Measurements from ENCODE around the gene NR2C1. TPM values are rescaled to one million over a fixed set of nuclear protein-coding genes. Genes with fewer than 3 reads are reported as not detected.

Gene NR2C1
- total and polyA plus RNA-seq, 9 of the 15 experiments (the other 6 are each of a cell fraction or from before 2014, with no cell fraction given) = 8.5 to 42.4 (median 35.6) TPM

DNA sequence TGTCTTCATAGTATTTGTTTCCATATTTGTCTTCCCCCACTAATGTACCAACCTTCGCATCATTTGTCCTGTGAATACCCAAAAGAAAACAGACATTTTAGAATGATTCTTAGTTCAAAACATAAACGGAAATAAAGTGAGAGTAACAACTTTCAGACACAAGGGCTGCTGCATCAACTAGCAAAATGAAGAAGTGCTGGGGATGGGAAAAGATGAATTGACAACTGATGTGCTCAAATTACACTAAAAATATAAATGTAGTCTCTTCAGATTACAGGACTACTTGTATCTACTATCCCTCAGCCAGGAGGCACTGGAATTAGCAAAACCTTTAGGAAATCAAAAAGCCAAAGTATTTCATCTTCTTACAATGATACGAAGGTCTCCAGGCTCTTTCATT lies 70.7 kb downstream of the NR2C1 start:
- 9% methylated on average over 3 of the region's 3 CpGs for WGBS (ENCODE audit: insufficient coverage, low coverage, missing lambda C conversion rate)
- in situ Hi-C loops (cut with MboI) (no loop called here), intact Hi-C loops (cut with micrococcal nuclease) (no loop called here)
- Histone ChIP-seq H3K27ac (ENCODE audit: extremely low read depth, low read depth, low read length) (peak overlapping the region; percentile 86), H3K9me1 (ENCODE audit: control insufficient read depth, insufficient read depth, low read length) (no peaks in the 10 kb centered on the region), H3K27me3 (ENCODE audit: control insufficient read depth in 2 of 2, insufficient read depth in 2 of 2, low read length in 2 of 2) (no peaks in the 10 kb centered on the region), H3K9ac (ENCODE audit: insufficient read depth in 1 of 2, low read depth in 2 of 2, low read length in 2 of 2) (peak overlapping the region; percentile 87 to 95; a peak in 3 of 4 replicates), H3K79me2 (ENCODE audit: control insufficient read depth, insufficient read depth, low read length) (peaks cover 43% of the 10 kb centered on the region), H4K20me1 (replicated peaks; ENCODE audit: control insufficient read depth, insufficient read depth, low read length) (peaks cover 5% of the 10 kb centered on the region; the same call in 1 of the 2 replicates), H3K4me1 (replicated peaks in 1 of 2; ENCODE audit: control insufficient read depth in 2 of 2, insufficient read depth in 2 of 2, low read length in 2 of 2) (peaks cover 0 to 8% of the 10 kb centered on the region in 2 experiments; a peak in 2 of 5 replicates), H3K4me2 (ENCODE audit: insufficient read depth, low read length) (peak overlapping the region; percentile 97), H2AFZ (ENCODE audit: low read depth, low read length) (peak overlapping the region; percentile 97), H3K36me3 (ENCODE audit: control insufficient read depth, insufficient read depth, low read length) (peaks cover 15% of the 10 kb centered on the region; the same call in 1 of the 3 replicates), H3K9me3 (replicated peaks; ENCODE audit: control insufficient read depth, insufficient read depth, low read depth, low read length) (no peaks in the 10 kb centered on the region; the same call in 1 of the 2 replicates), H3K4me3 (peak overlapping the region; percentile 88)
- DNase-seq (ENCODE audit: extremely low read depth in 1 of 4, low spot score in 3 of 4) (no peak), ATAC-seq (no peak), FAIRE-seq (no peak)
- TF ChIP-seq TEAD4 (IDR thresholded peaks at IDR 0.05; ENCODE audit: low read length) (no peak), TEAD4 (CRISPR knock-in tag; IDR thresholded peaks at IDR 0.05; ENCODE audit: borderline replicate concordance) (no peak), SP1 (CRISPR knock-in tag; IDR thresholded peaks at IDR 0.05) (no peak), BCOR (IDR thresholded peaks at IDR 0.05) (no peak), MECOM (CRISPR knock-in tag; IDR thresholded peaks at IDR 0.05) (no peak), U2AF2 (optimal IDR thresholded peaks at IDR 0.05; ENCODE audit: low read depth, low read length) (no peak), MCM2 (IDR thresholded peaks at IDR 0.05; ENCODE audit: low read depth) (no peak), ZNF583 (CRISPR knock-in tag; IDR thresholded peaks at IDR 0.05) (no peak), NFXL1 (CRISPR knock-in tag; IDR thresholded peaks at IDR 0.05) (no peak), PHTF2 (CRISPR knock-in tag; IDR thresholded peaks at IDR 0.05) (no peak), ZNF764 (CRISPR knock-in tag; IDR thresholded peaks at IDR 0.05; ENCODE audit: low read depth) (no peak), PPARD (CRISPR knock-in tag; IDR thresholded peaks at IDR 0.05) (no peak), ZNF696 (CRISPR knock-in tag; conservative IDR thresholded peaks at IDR 0.05) (no peak), PTBP1 (IDR thresholded peaks at IDR 0.05; ENCODE audit: low read depth, low read length) (no peak), ZNF184 (CRISPR knock-in tag; IDR thresholded peaks at IDR 0.05) (no peak), NCOA4 (IDR thresholded peaks at IDR 0.05; ENCODE audit: partially characterized antibody) (no peak)
- TF ChIP-seq, protein P1, sequence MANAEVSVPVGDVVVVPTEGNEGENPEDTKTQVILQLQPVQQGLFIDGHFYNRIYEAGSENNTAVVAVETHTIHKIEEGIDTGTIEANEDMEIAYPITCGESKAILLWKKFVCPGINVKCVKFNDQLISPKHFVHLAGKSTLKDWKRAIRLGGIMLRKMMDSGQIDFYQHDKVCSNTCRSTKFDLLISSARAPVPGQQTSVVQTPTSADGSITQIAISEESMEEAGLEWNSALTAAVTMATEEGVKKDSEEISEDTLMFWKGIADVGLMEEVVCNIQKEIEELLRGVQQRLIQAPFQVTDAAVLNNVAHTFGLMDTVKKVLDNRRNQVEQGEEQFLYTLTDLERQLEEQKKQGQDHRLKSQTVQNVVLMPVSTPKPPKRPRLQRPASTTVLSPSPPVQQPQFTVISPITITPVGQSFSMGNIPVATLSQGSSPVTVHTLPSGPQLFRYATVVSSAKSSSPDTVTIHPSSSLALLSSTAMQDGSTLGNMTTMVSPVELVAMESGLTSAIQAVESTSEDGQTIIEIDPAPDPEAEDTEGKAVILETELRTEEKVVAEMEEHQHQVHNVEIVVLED (CRISPR knock-in tag; IDR thresholded peaks at IDR 0.05) = no peak
- TF ChIP-seq, protein P2, sequence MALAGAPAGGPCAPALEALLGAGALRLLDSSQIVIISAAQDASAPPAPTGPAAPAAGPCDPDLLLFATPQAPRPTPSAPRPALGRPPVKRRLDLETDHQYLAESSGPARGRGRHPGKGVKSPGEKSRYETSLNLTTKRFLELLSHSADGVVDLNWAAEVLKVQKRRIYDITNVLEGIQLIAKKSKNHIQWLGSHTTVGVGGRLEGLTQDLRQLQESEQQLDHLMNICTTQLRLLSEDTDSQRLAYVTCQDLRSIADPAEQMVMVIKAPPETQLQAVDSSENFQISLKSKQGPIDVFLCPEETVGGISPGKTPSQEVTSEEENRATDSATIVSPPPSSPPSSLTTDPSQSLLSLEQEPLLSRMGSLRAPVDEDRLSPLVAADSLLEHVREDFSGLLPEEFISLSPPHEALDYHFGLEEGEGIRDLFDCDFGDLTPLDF (CRISPR knock-in tag; IDR thresholded peaks at IDR 0.05) = no peak
- TF ChIP-seq, protein P3, sequence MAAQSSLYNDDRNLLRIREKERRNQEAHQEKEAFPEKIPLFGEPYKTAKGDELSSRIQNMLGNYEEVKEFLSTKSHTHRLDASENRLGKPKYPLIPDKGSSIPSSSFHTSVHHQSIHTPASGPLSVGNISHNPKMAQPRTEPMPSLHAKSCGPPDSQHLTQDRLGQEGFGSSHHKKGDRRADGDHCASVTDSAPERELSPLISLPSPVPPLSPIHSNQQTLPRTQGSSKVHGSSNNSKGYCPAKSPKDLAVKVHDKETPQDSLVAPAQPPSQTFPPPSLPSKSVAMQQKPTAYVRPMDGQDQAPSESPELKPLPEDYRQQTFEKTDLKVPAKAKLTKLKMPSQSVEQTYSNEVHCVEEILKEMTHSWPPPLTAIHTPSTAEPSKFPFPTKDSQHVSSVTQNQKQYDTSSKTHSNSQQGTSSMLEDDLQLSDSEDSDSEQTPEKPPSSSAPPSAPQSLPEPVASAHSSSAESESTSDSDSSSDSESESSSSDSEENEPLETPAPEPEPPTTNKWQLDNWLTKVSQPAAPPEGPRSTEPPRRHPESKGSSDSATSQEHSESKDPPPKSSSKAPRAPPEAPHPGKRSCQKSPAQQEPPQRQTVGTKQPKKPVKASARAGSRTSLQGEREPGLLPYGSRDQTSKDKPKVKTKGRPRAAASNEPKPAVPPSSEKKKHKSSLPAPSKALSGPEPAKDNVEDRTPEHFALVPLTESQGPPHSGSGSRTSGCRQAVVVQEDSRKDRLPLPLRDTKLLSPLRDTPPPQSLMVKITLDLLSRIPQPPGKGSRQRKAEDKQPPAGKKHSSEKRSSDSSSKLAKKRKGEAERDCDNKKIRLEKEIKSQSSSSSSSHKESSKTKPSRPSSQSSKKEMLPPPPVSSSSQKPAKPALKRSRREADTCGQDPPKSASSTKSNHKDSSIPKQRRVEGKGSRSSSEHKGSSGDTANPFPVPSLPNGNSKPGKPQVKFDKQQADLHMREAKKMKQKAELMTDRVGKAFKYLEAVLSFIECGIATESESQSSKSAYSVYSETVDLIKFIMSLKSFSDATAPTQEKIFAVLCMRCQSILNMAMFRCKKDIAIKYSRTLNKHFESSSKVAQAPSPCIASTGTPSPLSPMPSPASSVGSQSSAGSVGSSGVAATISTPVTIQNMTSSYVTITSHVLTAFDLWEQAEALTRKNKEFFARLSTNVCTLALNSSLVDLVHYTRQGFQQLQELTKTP (IDR thresholded peaks at IDR 0.05; ENCODE audit: low read depth in 1 of 2, partially characterized antibody in 2 of 2) = no peak
- POLR2A ChIA-PET = interaction anchor here (1.3 to 1.4 kb wide), 2 partner anchors 9 to 13 kb away, joined by 8 to 9 read pairs; no protein-coding TSS in a partner anchor
- BruUV-seq (replicated peaks) = no TSS peak
- CTCF ChIA-PET (ENCODE audit: low intra/inter-chr PET ratio) = no interaction called here

Measured in K562 (cell line).